K562 (cell line): ENCODE measurements around the gene PLCB3. TPM values are rescaled to one million over a fixed set of nuclear protein-coding genes. Genes with fewer than 3 reads are reported as not detected.

Source experiments
- CHD1 ChIP-seq: fragments of 200-600 bp; sonication (generic); IDR thresholded peaks from one replicate; pipeline ENCODE4 v1.6.1; 2012; ENCODE audit warnings: mild to moderate bottlenecking, moderate library complexity, low read length, inconsistent platforms
- FOXA3 ChIP-seq, 2 experiments: fragments of 450-650 bp in 1 of 2; sonication (generic) in 1 of 2; formaldehyde crosslinking; IDR thresholded peaks in 1 of 2; conservative IDR thresholded peaks in 1 of 2; 2 replicates each; pipeline versions ENCODE4 v1.4.0 to v1.8.0; 2020 to 2022; ENCODE audit warnings: mild to moderate bottlenecking in 2 of 2, missing genetic modification reagents in 1 of 2
- FOXO4 ChIP-seq: fragments of 450-650 bp; formaldehyde crosslinking; IDR thresholded peaks from 2 replicates; pipeline ENCODE4 v1.4.0; 2020; ENCODE audit warnings: mild to moderate bottlenecking, moderate library complexity
- GABPB2 ChIP-seq: fragments of 250-450 bp; sonication (Bioruptor Pico); conservative IDR thresholded peaks from 2 replicates; pipeline ENCODE4 v1.5.1; 2021; ENCODE audit warnings: mild to moderate bottlenecking
- IRF9 ChIP-seq: fragments of 450-650 bp; IDR thresholded peaks from 2 replicates; pipeline ENCODE4 v1.6.1; 2016; ENCODE audit warnings: missing biosample characterization, missing genetic modification characterization
- KAT2B ChIP-seq: IDR thresholded peaks from one replicate; pipeline ENCODE4 v1.6.1; 2012; ENCODE audit warnings: low read depth, mild to moderate bottlenecking, control low read depth, inconsistent platforms, low read length, moderate library complexity
- KDM4B ChIP-seq, 2 experiments: fragments of 450-650 bp in 1 of 2; sonication (generic) in 1 of 2; IDR thresholded peaks; 2 replicates each; pipeline ENCODE4 v1.6.1; 2016 to 2017; ENCODE audit warnings: borderline replicate concordance in 2 of 2, antibody characterized with exemption in 1 of 2, low read depth in 1 of 2, mild to moderate bottlenecking in 1 of 2
- KLF16 ChIP-seq: IDR thresholded peaks from 2 replicates; pipeline ENCODE4 v1.6.1; 2016; ENCODE audit warnings: antibody characterized with exemption
- MEF2D ChIP-seq: conservative IDR thresholded peaks from 2 replicates; pipeline ENCODE4 v1.6.1; 2016; ENCODE audit warnings: low read depth, missing genetic modification characterization, missing compliant biosample characterization
- NEUROD1 ChIP-seq: fragments of 150-350 bp; IDR thresholded peaks from 2 replicates; pipeline ENCODE4 v1.6.1; 2014; ENCODE audit warnings: borderline replicate concordance, low read length, low read depth; ENCODE audit not compliant: partially characterized antibody
- NFYB ChIP-seq: IDR thresholded peaks from 2 replicates; pipeline ENCODE4 v1.6.1; 2011; ENCODE audit warnings: mild to moderate bottlenecking, moderate library complexity; ENCODE audit not compliant: insufficient read length; ENCODE audit errors: extremely low read depth
- PCBP2 ChIP-seq: fragments of 200-400 bp; formaldehyde crosslinking; IDR thresholded peaks from 2 replicates; pipeline ENCODE4 v1.6.1; 2018; ENCODE audit warnings: low read length, low read depth, mild to moderate bottlenecking, moderate library complexity; ENCODE audit not compliant: poor library complexity, severe bottlenecking
- POLR2H ChIP-seq: IDR thresholded peaks from 2 replicates; pipeline ENCODE4 v1.6.1; 2016; ENCODE audit warnings: missing genetic modification characterization, low read depth, mild to moderate bottlenecking, control low read depth, missing compliant biosample characterization, moderate library complexity
- PRPF4 ChIP-seq: fragments of 200-400 bp; formaldehyde crosslinking; IDR thresholded peaks from one replicate; pipeline ENCODE4 v1.6.1; 2017; ENCODE audit warnings: low read length, low read depth, mild to moderate bottlenecking; ENCODE audit not compliant: insufficient read depth, poor library complexity, severe bottlenecking
- RCOR1 ChIP-seq, 2 experiments: IDR thresholded peaks; 2 replicates each; pipeline ENCODE4 v1.6.1; 2012; ENCODE audit warnings: low read depth in 2 of 2, low read length in 2 of 2, borderline replicate concordance in 1 of 2, improper control_type of control experiment in 1 of 2
- SAFB ChIP-seq: fragments of 200-400 bp; formaldehyde crosslinking; IDR thresholded peaks from 2 replicates; pipeline ENCODE4 v1.6.1; 2017; ENCODE audit warnings: low read depth, low read length, borderline replicate concordance
- ZNF224 ChIP-seq: sonication (generic); formaldehyde crosslinking; IDR thresholded peaks from 2 replicates; pipeline ENCODE4 v1.8.0; 2022; ENCODE audit warnings: mild to moderate bottlenecking, missing genetic modification reagents
- ZNF41 ChIP-seq: fragments of 250-450 bp; sonication (Bioruptor Pico); conservative IDR thresholded peaks from 2 replicates; pipeline ENCODE4 v1.4.0; 2020; ENCODE audit warnings: mild to moderate bottlenecking
- ZNF79 ChIP-seq: fragments of 250-450 bp; sonication (Bioruptor Pico); IDR thresholded peaks from 2 replicates; pipeline ENCODE4 v1.4.0; 2020; ENCODE audit warnings: low read depth, mild to moderate bottlenecking, moderate library complexity
- polyA plus RNA-seq, 8 experiments: library from polyadenylated mRNA; depleted of rRNA in 4 of 8; stranded (reverse) in 5 of 8; unstranded in 3 of 8; fragments of >200 nt; fragmentation: Nextera tagmentation in 2 of 8; fragmentation: Illumina TruSeq in 1 of 8; extraction: Ambion mirVana in 2 of 8; extraction: Trizol in 1 of 8; gene quantifications; 2 replicates each; pipeline versions ENCODE4 v1.2.1 to v1.2.3, GENCODE V29; 2011 to 2014; ENCODE audit warnings: inconsistent platforms in 1 of 8, missing spikeins in 1 of 8
- total RNA-seq, 7 experiments: library from RNA; depleted of rRNA in 6 of 7; stranded (reverse); fragments of >200 nt in 6 of 7; fragmentation: Illumina TruSeq in 2 of 7; extraction: Trizol in 2 of 7; gene quantifications; 2 replicates each; pipeline versions ENCODE4 v1.2.1 to v1.2.3, GENCODE V29; 2011 to 2021; ENCODE audit warnings: low replicate concordance in 1 of 7
- TF ChIP-seq, protein P1 (sequence below): fragments of 450-650 bp; formaldehyde crosslinking; IDR thresholded peaks from 2 replicates; pipeline ENCODE4 v1.4.0; 2022; ENCODE audit warnings: missing genetic modification characterization
- TF ChIP-seq, protein P2 (sequence below): fragments of 450-650 bp; IDR thresholded peaks from 2 replicates; pipeline ENCODE4 v1.7.0; 2016; ENCODE audit warnings: borderline replicate concordance

The PLCB3 gene
- total and polyA plus RNA-seq, 9 of the 15 experiments (the other 6 are each of a cell fraction or from before 2014, with no cell fraction given): 0.31 to 44.8 (median 14.6) TPM

GRCh38 chr11:64269540-64270220 is 18.4 kb downstream of the PLCB3 start (continued):
- TF ChIP-seq NEUROD1: no peak
- peak in 1 of 2 experiments; percentile 58; a peak in 1 of 4 replicates for TF ChIP-seq FOXA3 (CRISPR knock-in tag; conservative IDR thresholded peaks at IDR 0.05 in 1 of 2, IDR thresholded peaks at IDR 0.05 in 1 of 2)
- peak; percentile 26 for TF ChIP-seq KAT2B
- TF ChIP-seq, protein P1, sequence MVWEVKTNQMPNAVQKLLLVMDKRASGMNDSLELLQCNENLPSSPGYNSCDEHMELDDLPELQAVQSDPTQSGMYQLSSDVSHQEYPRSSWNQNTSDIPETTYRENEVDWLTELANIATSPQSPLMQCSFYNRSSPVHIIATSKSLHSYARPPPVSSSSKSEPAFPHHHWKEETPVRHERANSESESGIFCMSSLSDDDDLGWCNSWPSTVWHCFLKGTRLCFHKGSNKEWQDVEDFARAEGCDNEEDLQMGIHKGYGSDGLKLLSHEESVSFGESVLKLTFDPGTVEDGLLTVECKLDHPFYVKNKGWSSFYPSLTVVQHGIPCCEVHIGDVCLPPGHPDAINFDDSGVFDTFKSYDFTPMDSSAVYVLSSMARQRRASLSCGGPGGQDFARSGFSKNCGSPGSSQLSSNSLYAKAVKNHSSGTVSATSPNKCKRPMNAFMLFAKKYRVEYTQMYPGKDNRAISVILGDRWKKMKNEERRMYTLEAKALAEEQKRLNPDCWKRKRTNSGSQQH: peak; percentile 83; the same call in 1 of the 2 replicates
- TF ChIP-seq KDM4B (IDR thresholded peaks at IDR 0.05; ENCODE audit: borderline replicate concordance in 2 of 2, low read depth in 1 of 2): peak in 1 of 2 experiments; percentile 97; a peak in 2 of 4 replicates
- TF ChIP-seq, protein P2, sequence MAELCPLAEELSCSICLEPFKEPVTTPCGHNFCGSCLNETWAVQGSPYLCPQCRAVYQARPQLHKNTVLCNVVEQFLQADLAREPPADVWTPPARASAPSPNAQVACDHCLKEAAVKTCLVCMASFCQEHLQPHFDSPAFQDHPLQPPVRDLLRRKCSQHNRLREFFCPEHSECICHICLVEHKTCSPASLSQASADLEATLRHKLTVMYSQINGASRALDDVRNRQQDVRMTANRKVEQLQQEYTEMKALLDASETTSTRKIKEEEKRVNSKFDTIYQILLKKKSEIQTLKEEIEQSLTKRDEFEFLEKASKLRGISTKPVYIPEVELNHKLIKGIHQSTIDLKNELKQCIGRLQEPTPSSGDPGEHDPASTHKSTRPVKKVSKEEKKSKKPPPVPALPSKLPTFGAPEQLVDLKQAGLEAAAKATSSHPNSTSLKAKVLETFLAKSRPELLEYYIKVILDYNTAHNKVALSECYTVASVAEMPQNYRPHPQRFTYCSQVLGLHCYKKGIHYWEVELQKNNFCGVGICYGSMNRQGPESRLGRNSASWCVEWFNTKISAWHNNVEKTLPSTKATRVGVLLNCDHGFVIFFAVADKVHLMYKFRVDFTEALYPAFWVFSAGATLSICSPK: no peak
- no peak for TF ChIP-seq MEF2D (tag)
- no peak for TF ChIP-seq SAFB
- no peak; the same call in 1 of the 2 replicates for TF ChIP-seq ZNF41 (CRISPR knock-in tag)
- TF ChIP-seq ZNF224 (CRISPR knock-in tag): no peak; the same call in 1 of the 2 replicates
- TF ChIP-seq GABPB2 (CRISPR knock-in tag): 0 out of 2 replicates have a peak, but pooled peaks have one; percentile 15
- TF ChIP-seq CHD1: no peak
- no peak; the same call in 1 of the 2 replicates for TF ChIP-seq FOXO4 (CRISPR knock-in tag)
- TF ChIP-seq PCBP2: no peak
- no peak for TF ChIP-seq ZNF79
- no peak for TF ChIP-seq PRPF4
- TF ChIP-seq NFYB: no peak
- no peak for TF ChIP-seq KLF16
- peak; percentile 86 for TF ChIP-seq POLR2H (tag)
- peak in 1 of 2 experiments; percentile 40; a peak in 2 of 4 replicates for TF ChIP-seq RCOR1 (IDR thresholded peaks at IDR 0.05; ENCODE audit: borderline replicate concordance in 1 of 2, low read depth in 2 of 2, low read length in 2 of 2)
- peak; percentile 73; the same call in 1 of the 2 replicates for TF ChIP-seq IRF9 (tag)
